ENCODE data around the gene SDC3.

DNA sequence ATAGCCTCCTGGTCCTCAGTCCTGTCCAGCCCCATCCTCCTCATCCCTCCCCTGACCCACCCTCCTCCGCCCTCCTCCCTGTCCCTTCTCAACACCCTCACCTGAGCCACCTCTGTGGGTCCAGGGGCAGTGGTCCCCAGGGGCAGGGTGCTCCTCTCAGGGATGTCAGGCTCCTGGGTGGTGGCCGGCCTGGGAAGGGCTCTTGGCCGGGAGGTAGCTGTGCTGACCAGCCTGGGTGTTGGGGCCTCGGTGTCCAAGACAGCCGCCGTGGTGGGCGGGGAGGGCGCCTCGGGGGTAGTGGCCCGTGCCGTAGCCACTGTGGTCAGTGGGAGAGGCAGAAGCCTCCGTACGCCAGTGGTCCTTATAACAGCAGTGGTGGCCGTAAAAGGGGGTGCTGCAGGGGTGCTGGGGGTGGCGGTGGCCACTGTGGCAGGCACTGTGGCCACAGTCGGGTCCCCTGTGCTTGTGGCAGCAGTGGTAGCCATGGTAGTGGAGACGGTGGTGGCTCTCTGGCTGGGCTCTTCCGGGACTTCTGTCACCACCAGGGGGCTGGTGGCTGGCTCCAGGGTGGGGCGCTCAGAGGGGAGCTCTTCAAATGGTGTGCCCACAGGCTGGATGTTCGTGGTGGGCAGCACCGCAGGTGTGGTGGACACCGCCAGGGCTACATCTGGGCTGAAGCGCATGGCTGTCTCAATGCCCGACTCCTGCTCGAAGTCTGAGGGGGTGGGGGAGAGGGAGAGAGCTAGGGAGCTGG is 31.9 kb downstream of the SDC3 start:
- TF ChIP-seq POLR2A (IDR thresholded peaks at IDR 0.05; ENCODE audit: low read length) (no peak), GATA1 (IDR thresholded peaks at IDR 0.05; ENCODE audit: low read depth, low read length) (no peak)

Measured in erythroblast (primary cell).